GM23338 (cell line): ENCODE measurements around the gene DUSP3. TPM values are rescaled to one million over a fixed set of nuclear protein-coding genes. Genes with fewer than 3 reads are reported as not detected.

ENCODE experiments used
- ATAC-seq: fragments of 200-7000 bp; cut with Tn5 transposase; 3 replicates; pipeline ENCODE4 v1.9.1; 2020
- DNase-seq: peaks from one replicate; pipeline ENCODE4 v3.0.0-alpha.2; 2015; ENCODE audit warnings: low spot score
- H2AFZ ChIP-seq: fragments of 200-600 bp; sonication (generic); 2 replicates; pipeline ENCODE4 v1.8.0; 2016; ENCODE audit warnings: antibody characterized with exemption, mild to moderate bottlenecking, moderate library complexity
- H3F3A ChIP-seq: fragments of 200-600 bp; sonication (generic); replicated peaks from 2 replicates; pipeline ENCODE4 v1.8.0; 2017; ENCODE audit warnings: antibody characterized with exemption, mixed run types, low read depth
- H3K27ac ChIP-seq: fragments of 200-600 bp; sonication (generic); 2 replicates; pipeline ENCODE4 v1.6.1; 2016; ENCODE audit warnings: low read depth
- H3K27me3 ChIP-seq: fragments of 200-600 bp; sonication (generic); 2 replicates; pipeline ENCODE4 v1.8.0; 2016; ENCODE audit warnings: mild to moderate bottlenecking, mixed run types, moderate library complexity; ENCODE audit not compliant: insufficient read depth
- H3K36me3 ChIP-seq: fragments of 200-600 bp; sonication (generic); 2 replicates; pipeline ENCODE4 v1.8.0; 2016; ENCODE audit warnings: mild to moderate bottlenecking; ENCODE audit not compliant: insufficient read depth
- H3K4me1 ChIP-seq: fragments of 200-600 bp; sonication (generic); 2 replicates; pipeline ENCODE4 v1.8.0; 2016; ENCODE audit warnings: mild to moderate bottlenecking, moderate library complexity; ENCODE audit not compliant: insufficient read depth
- H3K4me2 ChIP-seq: fragments of 200-600 bp; sonication (generic); 2 replicates; pipeline ENCODE4 v1.7.1; 2017; ENCODE audit warnings: mixed run types
- H3K4me3 ChIP-seq: fragments of 200-600 bp; sonication (generic); 2 replicates; pipeline ENCODE4 v1.6.1; 2016; ENCODE audit warnings: mixed run types
- H3K79me2 ChIP-seq: fragments of 200-600 bp; sonication (generic); replicated peaks from 2 replicates; pipeline ENCODE4 v1.8.0; 2017; ENCODE audit warnings: mild to moderate bottlenecking; ENCODE audit not compliant: insufficient read depth
- H3K9me2 ChIP-seq: fragments of 200-600 bp; sonication (generic); 2 replicates; pipeline ENCODE4 v1.8.0; 2017; ENCODE audit not compliant: insufficient read depth
- H4K20me1 ChIP-seq: fragments of 200-600 bp; sonication (generic); replicated peaks from 2 replicates; pipeline ENCODE4 v1.8.0; 2017; ENCODE audit warnings: mild to moderate bottlenecking; ENCODE audit not compliant: insufficient read depth
- H3K27ac Mint-ChIP-seq: 2 replicates; pipeline ENCODE4 v1.8.0; 2020; ENCODE audit warnings: inconsistent platforms, mild to moderate bottlenecking, moderate library complexity, mixed read lengths
- H3K27me3 Mint-ChIP-seq: 3 replicates; pipeline ENCODE4 v1.8.0; 2022; ENCODE audit warnings: low read depth, mild to moderate bottlenecking, moderate library complexity, mixed read lengths, inconsistent platforms; ENCODE audit not compliant: insufficient read depth, poor library complexity
- H3K36me3 Mint-ChIP-seq: 3 replicates; pipeline ENCODE4 v1.8.0; 2021; ENCODE audit warnings: low read depth, mild to moderate bottlenecking, inconsistent platforms, moderate library complexity, mixed read lengths
- H3K4me1 Mint-ChIP-seq: 3 replicates; pipeline ENCODE4 v1.8.0; 2020; ENCODE audit warnings: mild to moderate bottlenecking, inconsistent platforms, mixed read lengths
- H3K4me3 Mint-ChIP-seq: 3 replicates; pipeline ENCODE4 v1.8.0; 2021; ENCODE audit warnings: moderate library complexity, mild to moderate bottlenecking, inconsistent platforms, mixed read lengths
- H3K9me3 Mint-ChIP-seq: 3 replicates; pipeline ENCODE4 v1.8.0; 2020; ENCODE audit warnings: moderate library complexity, mild to moderate bottlenecking, inconsistent platforms, mixed read lengths
- CREB1 ChIP-seq: fragments of 250-450 bp; sonication (Bioruptor Pico); IDR thresholded peaks from 2 replicates; pipeline ENCODE4 v1.5.0; 2020; ENCODE audit warnings: low read depth, mild to moderate bottlenecking, moderate library complexity
- CTCF ChIP-seq, 2 experiments: fragments of 200-600 bp in 1 of 2; sonication (generic) in 1 of 2; conservative IDR thresholded peaks; 2 replicates each; pipeline versions ENCODE4 v1.5.1 to v1.6.1; 2016 to 2017; ENCODE audit warnings: antibody characterized with exemption in 2 of 2, low read depth in 2 of 2, mild to moderate bottlenecking in 2 of 2, moderate library complexity in 1 of 2
- ETS1 ChIP-seq: IDR thresholded peaks from 2 replicates; pipeline ENCODE4 v1.6.1; 2016; ENCODE audit warnings: antibody characterized with exemption
- EZH2 ChIP-seq: fragments of 200-600 bp; sonication (generic); IDR thresholded peaks from one replicate; pipeline ENCODE4 v1.8.0; 2017; ENCODE audit warnings: antibody characterized with exemption, mild to moderate bottlenecking, low read depth; ENCODE audit not compliant: unreplicated experiment
- EZH2phosphoT487 ChIP-seq: fragments of 200-600 bp; sonication (generic); IDR thresholded peaks from one replicate; pipeline ENCODE4 v1.8.1; 2018; ENCODE audit warnings: antibody characterized with exemption; ENCODE audit not compliant: unreplicated experiment
- JUNB ChIP-seq: IDR thresholded peaks from one replicate; pipeline ENCODE4 v1.6.1; 2016; ENCODE audit warnings: antibody characterized with exemption; ENCODE audit not compliant: unreplicated experiment
- NANOG ChIP-seq: IDR thresholded peaks from 2 replicates; pipeline ENCODE4 v1.6.1; 2016; ENCODE audit warnings: antibody characterized with exemption, borderline replicate concordance
- POLR2AphosphoS5 ChIP-seq: IDR thresholded peaks from 2 replicates; pipeline ENCODE4 v1.6.1; 2016; ENCODE audit warnings: antibody characterized with exemption, low read depth
- REST ChIP-seq: IDR thresholded peaks from one replicate; pipeline ENCODE4 v1.6.1; 2018; ENCODE audit warnings: antibody characterized with exemption; ENCODE audit not compliant: unreplicated experiment
- STAT1 ChIP-seq: IDR thresholded peaks from one replicate; pipeline ENCODE4 v1.6.1; 2016; ENCODE audit warnings: antibody characterized with exemption; ENCODE audit not compliant: unreplicated experiment
- ZNF114 ChIP-seq: fragments of 250-450 bp; sonication (Bioruptor Pico); IDR thresholded peaks from 2 replicates; pipeline ENCODE4 v1.5.0; 2020; ENCODE audit warnings: mild to moderate bottlenecking, moderate library complexity
- ZNF331 ChIP-seq: fragments of 250-450 bp; sonication (Bioruptor Pico); IDR thresholded peaks from 2 replicates; pipeline ENCODE4 v1.5.0; 2020; ENCODE audit warnings: low read depth, mild to moderate bottlenecking, moderate library complexity
- ZNF462 ChIP-seq: fragments of 250-450 bp; sonication (Bioruptor Pico); IDR thresholded peaks from 2 replicates; pipeline ENCODE4 v1.5.0; 2020; ENCODE audit warnings: mild to moderate bottlenecking, moderate library complexity
- polyA plus RNA-seq: library from polyadenylated mRNA; unstranded; fragments of >200 nt; fragmentation: Nextera tagmentation; extraction: Ambion mirVana; gene quantifications from 2 replicates; pipeline ENCODE4 v1.2.1, GENCODE V29; 2016
- total RNA-seq: library from RNA; depleted of rRNA; stranded (reverse); fragments of >200 nt; shearing (Covaris generic); gene quantifications from 2 replicates; pipeline ENCODE4 v1.2.3, GENCODE V29; 2014

DUSP3 gene
- total and polyA plus RNA-seq, 2 experiments from 2014 or later = 14.7 to 22.1 TPM

- Histone ChIP-seq H3K27me3 (no peaks in the 10 kb centered on the region), H4K20me1 (no peaks in the 10 kb centered on the region), H3K27ac (no peak overlapping the region), H3K4me1 (peaks cover 13% of the 10 kb centered on the region; the same call in 1 of the 2 replicates), H3F3A (no peaks in the 10 kb centered on the region), H3K4me2 (no peak overlapping the region), H2AFZ (no peak overlapping the region), H3K36me3 (no peaks in the 10 kb centered on the region), H3K79me2 (no peaks in the 10 kb centered on the region), H3K9me2 (no peaks in the 10 kb centered on the region), H3K4me3 (no peak overlapping the region)
- peaks cover 13% of the 10 kb centered on the region; the same call in 2 of the 3 replicates for H3K36me3 Mint-ChIP-seq
- ATAC-seq (no peak), DNase-seq (no peak)
- peaks cover 26% of the 10 kb centered on the region for H3K9me3 Mint-ChIP-seq
- TF ChIP-seq STAT1 (no peak), POLR2AphosphoS5 (no peak), ETS1 (no peak), ZNF462 (no peak), CTCF (conservative IDR thresholded peaks at IDR 0.05; ENCODE audit: low read depth in 2 of 2) (no peak), EZH2phosphoT487 (no peak), JUNB (no peak), EZH2 (no peak), CREB1 (CRISPR knock-in tag) (no peak), REST (no peak), NANOG (no peak), ZNF331 (CRISPR knock-in tag) (no peak), ZNF114 (CRISPR knock-in tag) (no peak)
- no peak overlapping the region for H3K4me3 Mint-ChIP-seq
- H3K27me3 Mint-ChIP-seq = peaks cover 5% of the 10 kb centered on the region
- H3K27ac Mint-ChIP-seq = no peak overlapping the region
- peaks cover 13% of the 10 kb centered on the region; the same call in 2 of the 3 replicates for H3K4me1 Mint-ChIP-seq
Measured at GRCh38 chr17:43734376-43734775, 44.4 kb downstream of the DUSP3 start.
